ENCODE data around the gene TMX2. TPM values are rescaled to one million over a fixed set of nuclear protein-coding genes. Genes with fewer than 3 reads are reported as not detected.

TMX2 gene
- total RNA-seq, 1 donor from 2014 or later, result 65.3 TPM

- Histone ChIP-seq H3K9me3 (no peaks in the 10 kb centered on the region), H3K4me3 (no peak overlapping the region), H3K36me3 (peaks cover 4 to 11% of the 10 kb centered on the region in 2 donors), H3K27me3 (no peaks in the 10 kb centered on the region), H3K27ac (no peak overlapping the region), H3K4me1 (peaks cover 0 to 38% of the 10 kb centered on the region in 2 donors)
- DNase-seq (ENCODE audit: low spot score in 2 of 2), result no peak
- no peak for TF ChIP-seq CTCF (IDR thresholded peaks at IDR 0.05)
- intact Hi-C loops (cut with DNase I), result no loop called here
Observed at GRCh38 chr11:57788703-57789088, 76.3 kb downstream of the TMX2 start.

Other genes with a start within 250 kb of the TMX2 start
- gene SLC43A1, start 196.9 kb upstream of the TMX2 start, total RNA-seq, result 18.4 TPM
- not detected for gene TIMM10, start 181.8 kb upstream of the TMX2 start, total RNA-seq
- not detected for gene SMTNL1, start 175.0 kb upstream of the TMX2 start, total RNA-seq
- gene UBE2L6, start 144.9 kb upstream of the TMX2 start, total RNA-seq, result 44.9 TPM
- gene SERPING1, start 114.9 kb upstream of the TMX2 start, total RNA-seq, result 607 TPM
- not detected for gene YPEL4, start 62.7 kb upstream of the TMX2 start, total RNA-seq
- 1.2 TPM for gene CLP1, start 54.8 kb upstream of the TMX2 start, total RNA-seq
- 26.2 TPM for gene ZDHHC5, start 44.5 kb upstream of the TMX2 start, total RNA-seq
- 35.2 TPM for gene MED19, start 378 bp upstream of the TMX2 start, total RNA-seq
- 113 TPM for gene SELENOH, start 28.9 kb downstream of the TMX2 start, total RNA-seq
- not detected for gene BTBD18, start 39.2 kb downstream of the TMX2 start, total RNA-seq
- 69.5 TPM for gene CTNND1, start 49.2 kb downstream of the TMX2 start, total RNA-seq

Measured in ascending aorta (tissue), 2 donors.